Measurements from ENCODE around the gene AP1G1.
"Not testable (repeated sequence)": the region's sequence is repeated elsewhere in the genome, so short reads cannot be mapped to it uniquely, and the experiment has no call there.

Gene AP1G1

DNA sequence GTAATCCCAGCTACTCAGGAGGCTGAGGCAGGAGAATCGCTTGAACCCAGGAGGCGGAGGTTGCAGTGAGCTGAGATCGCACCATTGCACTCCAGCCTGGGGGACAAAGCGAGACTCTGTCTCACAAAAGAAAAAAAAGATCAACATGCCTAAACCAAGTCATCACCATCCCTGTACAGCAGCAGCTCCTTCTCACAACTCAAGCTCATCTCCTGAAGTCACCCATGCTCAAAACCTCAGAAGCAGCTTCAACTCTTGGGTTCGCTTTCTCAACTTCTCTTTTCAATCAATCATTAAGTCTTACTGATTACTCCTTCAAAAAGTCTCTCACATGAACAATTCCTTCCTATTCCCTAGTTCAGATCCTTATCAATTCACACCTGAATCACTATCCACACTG lies 115.5 kb downstream of the AP1G1 start:
- no peak for DNase-seq

DNA sequence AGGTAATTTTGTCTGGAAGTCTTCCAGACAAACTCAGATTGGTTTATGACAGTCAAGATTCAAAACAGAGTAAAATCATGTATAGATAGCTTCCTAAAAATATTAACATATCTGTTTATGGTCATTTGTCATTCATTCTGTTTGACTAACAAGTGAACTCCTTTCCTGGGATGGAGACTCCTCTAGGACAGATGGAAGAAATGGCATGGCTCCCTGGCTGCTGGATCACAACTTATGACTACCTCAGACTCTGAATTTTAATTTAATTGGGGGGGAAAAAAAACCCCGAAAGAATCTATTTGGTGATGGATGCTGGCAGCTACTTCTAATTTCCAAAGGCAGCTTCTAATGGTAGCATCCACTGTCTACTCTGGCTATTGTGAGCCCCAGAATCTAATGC lies 118.7 kb downstream of the AP1G1 start:
- DNase-seq: no peak

- no peak for DNase-seq
Observed at GRCh38 chr16:71687861-71688260, 120.8 kb downstream of the AP1G1 start.

DNA sequence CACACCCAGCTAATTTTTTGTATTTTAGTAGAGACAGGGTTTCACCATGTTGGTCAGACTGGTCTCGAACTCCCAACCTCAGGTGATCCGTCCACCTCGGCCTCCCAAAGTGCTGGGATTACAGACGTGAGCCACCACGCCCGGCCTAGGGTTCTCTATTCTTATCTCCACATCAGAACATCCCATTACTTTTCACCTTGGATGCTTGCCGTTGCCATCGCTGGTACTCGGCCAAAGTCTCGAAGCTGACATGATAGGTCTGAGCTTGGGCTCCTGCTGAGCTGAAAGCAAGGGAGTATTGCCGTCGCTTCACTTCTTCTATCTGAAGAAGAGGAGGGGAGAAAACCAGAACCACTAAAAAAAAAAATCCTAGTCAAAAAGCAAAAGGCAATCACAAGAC lies 124.4 kb downstream of the AP1G1 start:
- DNase-seq: not testable (repeated sequence)

DNA sequence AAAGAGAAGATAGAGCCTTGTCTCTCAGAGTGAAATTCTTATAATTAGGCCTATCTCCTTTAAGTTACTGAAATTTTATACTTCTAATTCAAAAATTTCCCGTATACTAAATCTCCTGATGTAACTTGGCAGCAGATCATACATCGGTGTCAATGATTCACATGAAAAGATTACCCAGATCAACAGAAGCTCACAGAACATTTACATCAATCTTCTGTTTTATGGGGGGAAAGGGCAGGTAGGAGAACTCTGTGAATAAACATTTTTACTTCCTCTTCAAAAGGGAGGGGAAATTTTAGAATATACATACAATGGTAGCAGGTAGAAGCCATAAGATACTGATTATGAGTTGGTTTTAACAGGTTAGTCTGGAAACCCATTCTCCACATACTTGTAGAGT lies 127.3 kb downstream of the AP1G1 start:
- DNase-seq: no peak

Data from NCI-H146 (cell line).